Activated CD4-positive, alpha-beta memory T cell treated with anti-CD3 and anti-CD28 coated beads for 36 hours (primary cell): ENCODE data around the gene NSG1. TPM values are rescaled to one million over a fixed set of nuclear protein-coding genes. Genes with fewer than 3 reads are reported as not detected.

Source experiments
- CTCF ChIA-PET: fragments of 350-600 bp; sonication (Branson Sonifier 250); formaldehyde crosslinking; loops from one replicate; lab custom pipeline; 2021; ENCODE audit warnings: antibody characterized with exemption, inconsistent platforms; lab: Charles Lee
- POLR2A ChIA-PET: fragments of 350-600 bp; sonication (Branson Sonifier 250); formaldehyde crosslinking; loops from one replicate; lab custom pipeline; 2021; ENCODE audit warnings: antibody characterized with exemption; lab: Charles Lee
- DNase-seq: peaks from one replicate; pipeline ENCODE4 v3.0.0-alpha.2; 2020
- H3K27ac Mint-ChIP-seq: one replicate; pipeline ENCODE4 v1.8.0; 2021; ENCODE audit warnings: mixed read lengths
- H3K27me3 Mint-ChIP-seq: one replicate; pipeline ENCODE4 v1.8.0; 2021; ENCODE audit warnings: mixed read lengths
- H3K36me3 Mint-ChIP-seq: one replicate; pipeline ENCODE4 v1.8.0; 2021; ENCODE audit warnings: mixed read lengths
- H3K4me1 Mint-ChIP-seq: one replicate; pipeline ENCODE4 v1.8.0; 2021; ENCODE audit warnings: low read depth, mixed read lengths
- H3K4me3 Mint-ChIP-seq: one replicate; pipeline ENCODE4 v1.8.0; 2021; ENCODE audit warnings: mild to moderate bottlenecking, mixed read lengths
- H3K9me3 Mint-ChIP-seq: one replicate; pipeline ENCODE4 v1.8.0; 2021; ENCODE audit warnings: mixed read lengths
- intact Hi-C: fragments of 100-400 bp; cut with micrococcal nuclease; formaldehyde crosslinking; loops from one replicate; pipeline ENCODE4 v1.15.1; 2023
- total RNA-seq, 2 experiments: library from RNA; stranded (reverse); gene quantifications; one replicate each; pipeline ENCODE4 v1.2.3, GENCODE V29; 2021

Gene NSG1
- total RNA-seq, 2 experiments from 2014 or later, result 9.1 to 11.4 TPM

- intact Hi-C loops, result no loop called here
- CTCF ChIA-PET, result no interaction called here
Measured at GRCh38 chr4:4356106-4357041, 30.5 kb upstream of the NSG1 start.

GRCh38 chr4:4358093-4358854, 28.6 kb upstream of the NSG1 start:
- H3K27ac Mint-ChIP-seq, result no peak overlapping the region

More at GRCh38 chr4:4356106-4357041, 30.5 kb upstream of the NSG1 start:
- Mint-ChIP-seq H3K27ac (no peak overlapping the region), H3K27me3 (peaks cover 5% of the 10 kb centered on the region), H3K4me1 (no peaks in the 10 kb centered on the region), H3K36me3 (no peaks in the 10 kb centered on the region), H3K9me3 (no peaks in the 10 kb centered on the region), H3K4me3 (no peak overlapping the region)
- POLR2A ChIA-PET, result no interaction called here
- DNase-seq, result no peak

GRCh38 chr4:4361883-4362282, 25.0 kb upstream of the NSG1 start:
- POLR2A ChIA-PET, result no interaction called here
- DNase-seq, result no peak
- CTCF ChIA-PET, result no interaction called here
- H3K27me3 Mint-ChIP-seq, result peaks cover 7% of the 10 kb centered on the region
- no peak overlapping the region for H3K27ac Mint-ChIP-seq
- intact Hi-C loops, result no loop called here
- peaks cover 10% of the 10 kb centered on the region for H3K9me3 Mint-ChIP-seq
- H3K4me1 Mint-ChIP-seq, result no peaks in the 10 kb centered on the region
- no peak overlapping the region for H3K4me3 Mint-ChIP-seq
- no peaks in the 10 kb centered on the region for H3K36me3 Mint-ChIP-seq

More at GRCh38 chr4:4358093-4358854, 28.6 kb upstream of the NSG1 start:
- Mint-ChIP-seq H3K9me3 (no peaks in the 10 kb centered on the region), H3K4me3 (no peak overlapping the region), H3K4me1 (no peaks in the 10 kb centered on the region), H3K27me3 (peaks cover 7% of the 10 kb centered on the region), H3K36me3 (no peaks in the 10 kb centered on the region)
- no peak for DNase-seq
- POLR2A ChIA-PET, result no interaction called here
- intact Hi-C loops, result no loop called here
- CTCF ChIA-PET, result no interaction called here

- peaks cover 11% of the 10 kb centered on the region for H3K9me3 Mint-ChIP-seq
- H3K4me1 Mint-ChIP-seq, result no peaks in the 10 kb centered on the region
- H3K4me3 Mint-ChIP-seq, result no peak overlapping the region
- H3K27me3 Mint-ChIP-seq, result peaks cover 4% of the 10 kb centered on the region
- intact Hi-C loops, result no loop called here
- H3K27ac Mint-ChIP-seq, result no peak overlapping the region
- ChIA-PET POLR2A (no interaction called here), CTCF (no interaction called here)
- DNase-seq, result no peak
- no peaks in the 10 kb centered on the region for H3K36me3 Mint-ChIP-seq
Measured at GRCh38 chr4:4362991-4363697, 23.8 kb upstream of the NSG1 start.

GRCh38 chr4:4364061-4364460, 22.8 kb upstream of the NSG1 start:
- Mint-ChIP-seq H3K36me3 (no peaks in the 10 kb centered on the region), H3K4me3 (no peak overlapping the region), H3K27ac (no peak overlapping the region), H3K4me1 (no peaks in the 10 kb centered on the region), H3K9me3 (peaks cover 11% of the 10 kb centered on the region), H3K27me3 (peaks cover 4% of the 10 kb centered on the region)
- ChIA-PET CTCF (no interaction called here), POLR2A (no interaction called here)
- DNase-seq, result no peak
- intact Hi-C loops, result no loop called here

- intact Hi-C loops, result no loop called here
- no peaks in the 10 kb centered on the region for H3K4me1 Mint-ChIP-seq
- ChIA-PET POLR2A (no interaction called here), CTCF (no interaction called here)
- H3K36me3 Mint-ChIP-seq, result no peaks in the 10 kb centered on the region
- peaks cover 11% of the 10 kb centered on the region for H3K9me3 Mint-ChIP-seq
- no peak for DNase-seq
- H3K27ac Mint-ChIP-seq, result no peak overlapping the region
- no peak overlapping the region for H3K4me3 Mint-ChIP-seq
- H3K27me3 Mint-ChIP-seq, result peaks cover 4% of the 10 kb centered on the region
Measured at GRCh38 chr4:4364486-4365208, 22.3 kb upstream of the NSG1 start.

GRCh38 chr4:4368809-4369580, 17.9 kb upstream of the NSG1 start:
- H3K4me3 Mint-ChIP-seq, result no peak overlapping the region
- no peaks in the 10 kb centered on the region for H3K4me1 Mint-ChIP-seq
- H3K27me3 Mint-ChIP-seq, result no peaks in the 10 kb centered on the region
- no peak overlapping the region for H3K27ac Mint-ChIP-seq
- H3K36me3 Mint-ChIP-seq, result no peaks in the 10 kb centered on the region
- ChIA-PET POLR2A (no interaction called here), CTCF (interaction anchor here (0.7 kb wide), 1 partner anchor 25 kb away, joined by 4 read pairs; no protein-coding TSS in a partner anchor)
- DNase-seq, result no peak
- intact Hi-C loops, result no loop called here
- H3K9me3 Mint-ChIP-seq, result peaks cover 11% of the 10 kb centered on the region

GRCh38 chr4:4374388-4375098, 12.4 kb upstream of the NSG1 start:
- intact Hi-C loops, result no loop called here
- Mint-ChIP-seq H3K36me3 (no peaks in the 10 kb centered on the region), H3K27ac (no peak overlapping the region), H3K9me3 (no peaks in the 10 kb centered on the region), H3K4me1 (no peaks in the 10 kb centered on the region), H3K27me3 (peaks cover 5% of the 10 kb centered on the region), H3K4me3 (no peak overlapping the region)
- ChIA-PET POLR2A (interaction anchor here (0.7 kb wide), 1 partner anchor 130 kb away, joined by 3 read pairs; no protein-coding TSS in a partner anchor), CTCF (no interaction called here)
- DNase-seq, result no peak

GRCh38 chr4:4376074-4376473, 10.8 kb upstream of the NSG1 start:
- no peak overlapping the region for H3K27ac Mint-ChIP-seq
- H3K9me3 Mint-ChIP-seq, result no peaks in the 10 kb centered on the region
- intact Hi-C loops, result no loop called here
- no peaks in the 10 kb centered on the region for H3K4me1 Mint-ChIP-seq
- no peak for DNase-seq
- no peak overlapping the region for H3K4me3 Mint-ChIP-seq
- H3K36me3 Mint-ChIP-seq, result no peaks in the 10 kb centered on the region
- CTCF ChIA-PET, result interaction anchor here (0.8 kb wide), 1 partner anchor 9 kb away, joined by 3 read pairs; no protein-coding TSS in a partner anchor
- peaks cover 5% of the 10 kb centered on the region for H3K27me3 Mint-ChIP-seq
- POLR2A ChIA-PET, result no interaction called here

- no peaks in the 10 kb centered on the region for H3K36me3 Mint-ChIP-seq
- H3K9me3 Mint-ChIP-seq, result no peaks in the 10 kb centered on the region
- intact Hi-C loops, result no loop called here
- no peaks in the 10 kb centered on the region for H3K4me1 Mint-ChIP-seq
- H3K4me3 Mint-ChIP-seq, result no peak overlapping the region
- DNase-seq, result no peak
- H3K27ac Mint-ChIP-seq, result no peak overlapping the region
- CTCF ChIA-PET, result no interaction called here
- POLR2A ChIA-PET, result no interaction called here
- peaks cover 5% of the 10 kb centered on the region for H3K27me3 Mint-ChIP-seq
Measured at GRCh38 chr4:4377191-4377590, 9.7 kb upstream of the NSG1 start.
